ENCODE measurements around the gene RGS6.

The RGS6 gene

GRCh38 chr14:72154645-72155378 is 222.6 kb downstream of the RGS6 start:
- DNase-seq = no peak

GRCh38 chr14:72155379-72155993 is 223.3 kb downstream of the RGS6 start:
- no peak for DNase-seq

- DNase-seq = peak in 1 of 51 donors; percentile 8
Observed at GRCh38 chr14:72164420-72165228, 232.4 kb downstream of the RGS6 start.

GRCh38 chr14:72165229-72165698 is 233.0 kb downstream of the RGS6 start:
- no peak for DNase-seq

- no peak for DNase-seq
Observed at GRCh38 chr14:72169521-72169920, 237.3 kb downstream of the RGS6 start.

GRCh38 chr14:72172049-72172448 is 239.8 kb downstream of the RGS6 start:
- DNase-seq = no peak

- DNase-seq = no peak
Observed at GRCh38 chr14:72172597-72172996, 240.4 kb downstream of the RGS6 start.

- DNase-seq = no peak
Observed at GRCh38 chr14:72173038-72173720, 240.9 kb downstream of the RGS6 start.

GRCh38 chr14:72177251-72177650 is 245.0 kb downstream of the RGS6 start:
- peak in 2 of 51 donors; percentile 2 to 3 for DNase-seq

- DNase-seq = no peak
Observed at GRCh38 chr14:72178517-72178916, 246.3 kb downstream of the RGS6 start.

GRCh38 chr14:72182708-72183432 is 250.6 kb downstream of the RGS6 start:
- DNase-seq = no peak

- DNase-seq = no peak
Observed at GRCh38 chr14:72183631-72184030, 251.4 kb downstream of the RGS6 start.

GRCh38 chr14:72186523-72186922 is 254.3 kb downstream of the RGS6 start:
- peak in 11 of 51 donors; percentile 2 to 74 (median 10) for DNase-seq

- DNase-seq = no peak
Observed at GRCh38 chr14:72196237-72197015, 264.2 kb downstream of the RGS6 start.

GRCh38 chr14:72201645-72202044 is 269.4 kb downstream of the RGS6 start:
- no peak for DNase-seq

GRCh38 chr14:72213424-72213823 is 281.2 kb downstream of the RGS6 start:
- no peak for DNase-seq

GRCh38 chr14:72215080-72215479 is 282.9 kb downstream of the RGS6 start:
- no peak for DNase-seq

GRCh38 chr14:72217135-72217534 is 284.9 kb downstream of the RGS6 start:
- no peak for DNase-seq

- no peak for DNase-seq
Observed at GRCh38 chr14:72222046-72222445, 289.8 kb downstream of the RGS6 start.

- DNase-seq = no peak
Observed at GRCh38 chr14:72236629-72237028, 304.4 kb downstream of the RGS6 start.
